CD14-positive monocyte (primary cell): ENCODE measurements around the gene MIPOL1. TPM values are rescaled to one million over a fixed set of nuclear protein-coding genes. Genes with fewer than 3 reads are reported as not detected.

ENCODE experiments used
- DNase-seq, 3 donors: peaks; one replicate each; pipeline ENCODE4 v3.0.0-alpha.2; 2011 to 2022
- H2AFZ ChIP-seq: 2 replicates; pipeline ENCODE4 v1.6.0; 2012; ENCODE audit warnings: mild to moderate bottlenecking, low read depth, low read length, inconsistent platforms; ENCODE audit not compliant: insufficient read depth, poor library complexity, severe bottlenecking
- H3K27ac ChIP-seq, 2 donors: 1 replicate in 1 of 2; 2 replicates in 1 of 2; pipeline ENCODE4 v1.5.1; 2012 to 2013; ENCODE audit warnings: low read length in 2 of 2, control low read depth in 1 of 2, inconsistent platforms in 1 of 2, low read depth in 1 of 2, mild to moderate bottlenecking in 1 of 2
- H3K27me3 ChIP-seq, 2 donors: one replicate each; pipeline versions ENCODE4 v1.6.0 to v1.6.1; 2011 to 2013; ENCODE audit warnings: low read length in 2 of 2; ENCODE audit not compliant: control insufficient read depth in 2 of 2, insufficient read depth in 2 of 2
- H3K36me3 ChIP-seq, 2 donors: replicated peaks in 1 of 2; 1 replicate in 1 of 2; 2 replicates in 1 of 2; pipeline versions ENCODE4 v1.5.1 to v1.6.1; 2012 to 2013; ENCODE audit warnings: low read length in 2 of 2, control low read depth in 1 of 2, inconsistent platforms in 1 of 2, mild to moderate bottlenecking in 1 of 2; ENCODE audit not compliant: insufficient read depth in 2 of 2, control insufficient read depth in 1 of 2
- H3K4me1 ChIP-seq, 2 donors: 1 replicate in 1 of 2; 2 replicates in 1 of 2; pipeline versions ENCODE4 v1.5.1 to v1.6.1; 2012 to 2013; ENCODE audit warnings: low read length in 2 of 2, control low read depth in 1 of 2, inconsistent platforms in 1 of 2, mild to moderate bottlenecking in 1 of 2, moderate library complexity in 1 of 2; ENCODE audit not compliant: insufficient read depth in 2 of 2, control insufficient read depth in 1 of 2
- H3K4me2 ChIP-seq: replicated peaks from 2 replicates; pipeline ENCODE3; 2012; ENCODE audit warnings: low read length, moderate library complexity, mild to moderate bottlenecking; ENCODE audit not compliant: poor library complexity, severe bottlenecking; ENCODE audit errors: extremely low read depth
- H3K4me3 ChIP-seq, 3 experiments: fragments of 200-600 bp in 1 of 3; sonication (generic) in 1 of 3; replicated peaks in 1 of 3; 1 replicate in 2 of 3; 2 replicates in 1 of 3; pipeline ENCODE4 v1.5.1; 2011 to 2013; ENCODE audit warnings: low read length in 3 of 3, mild to moderate bottlenecking in 3 of 3, control low read depth in 2 of 3, low read depth in 2 of 3, inconsistent platforms in 1 of 3, moderate library complexity in 1 of 3
- H3K79me2 ChIP-seq: 2 replicates; pipeline ENCODE4 v1.6.0; 2012; ENCODE audit warnings: mild to moderate bottlenecking, control low read depth, inconsistent platforms, low read length, moderate library complexity; ENCODE audit not compliant: insufficient read depth
- H3K9ac ChIP-seq: 2 replicates; pipeline ENCODE4 v1.6.0; 2017; ENCODE audit warnings: low read length, mild to moderate bottlenecking; ENCODE audit not compliant: insufficient read depth, poor library complexity, severe bottlenecking
- H3K9me3 ChIP-seq, 2 donors: replicated peaks in 1 of 2; 1 replicate in 1 of 2; 2 replicates in 1 of 2; pipeline versions ENCODE4 v1.5.1 to v1.6.1; 2012 to 2013; ENCODE audit warnings: low read length in 2 of 2, control low read depth in 1 of 2; ENCODE audit not compliant: control insufficient read depth in 1 of 2, insufficient read depth in 1 of 2
- H4K20me1 ChIP-seq: 2 replicates; pipeline ENCODE4 v1.6.0; 2012; ENCODE audit warnings: mild to moderate bottlenecking, low read length, control low read depth, moderate library complexity; ENCODE audit not compliant: insufficient read depth
- H3K27ac Mint-ChIP-seq, 7 donors: one replicate each; pipeline ENCODE4 v1.8.0; 2020; ENCODE audit warnings: mild to moderate bottlenecking in 7 of 7, mixed read lengths in 7 of 7, moderate library complexity in 6 of 7, inconsistent platforms in 2 of 7
- H3K27me3 Mint-ChIP-seq, 3 donors: one replicate each; pipeline ENCODE4 v1.8.0; 2021 to 2022; ENCODE audit warnings: low read depth in 3 of 3, mild to moderate bottlenecking in 3 of 3, mixed read lengths in 3 of 3, moderate library complexity in 3 of 3, inconsistent platforms in 1 of 3
- H3K36me3 Mint-ChIP-seq, 2 donors: one replicate each; pipeline ENCODE4 v1.8.0; 2020; ENCODE audit warnings: mixed read lengths in 2 of 2, inconsistent platforms in 1 of 2, mild to moderate bottlenecking in 1 of 2
- H3K4me1 Mint-ChIP-seq: one replicate; pipeline ENCODE4 v1.8.0; 2020; ENCODE audit warnings: mild to moderate bottlenecking, mixed read lengths
- H3K4me3 Mint-ChIP-seq, 2 donors: one replicate each; pipeline ENCODE4 v1.8.0; 2020; ENCODE audit warnings: mild to moderate bottlenecking in 2 of 2, mixed read lengths in 2 of 2, moderate library complexity in 1 of 2
- H3K9me3 Mint-ChIP-seq, 7 donors: one replicate each; pipeline ENCODE4 v1.8.0; 2020 to 2022; ENCODE audit warnings: mixed read lengths in 7 of 7, mild to moderate bottlenecking in 6 of 7, moderate library complexity in 6 of 7, inconsistent platforms in 2 of 7
- CTCF ChIP-seq: fragments of 200-600 bp; IDR thresholded peaks from one replicate; pipeline ENCODE4 v1.8.0; 2022; ENCODE audit warnings: antibody characterized with exemption, mild to moderate bottlenecking
- WGBS: methylation state at CpG from one replicate; pipeline ENCODE4 v1.1.5; 2013; ENCODE audit warnings: missing lambda C conversion rate; ENCODE audit not compliant: insufficient coverage; 5-methylcytosine and 5-hydroxymethylcytosine counted together
- intact Hi-C, 2 donors: fragments of 100-400 bp; cut with micrococcal nuclease; formaldehyde crosslinking; loops; one replicate each; pipeline versions ENCODE4 v1.15.0 to v1.15.1; 2023
- polyA plus RNA-seq, 3 donors: library from polyadenylated mRNA; depleted of rRNA in 1 of 3; unstranded in 2 of 3; stranded (reverse) in 1 of 3; fragments of 300-500 nt in 2 of 3; fragments of >200 nt in 1 of 3; fragmentation: Illumina TruSeq in 2 of 3; gene quantifications; 1 replicate in 2 of 3; 2 replicates in 1 of 3; pipeline ENCODE4 v1.2.3, GENCODE V29; 2012 to 2021

MIPOL1 gene
- polyA plus RNA-seq, 3 donors, result not detected

DNA sequence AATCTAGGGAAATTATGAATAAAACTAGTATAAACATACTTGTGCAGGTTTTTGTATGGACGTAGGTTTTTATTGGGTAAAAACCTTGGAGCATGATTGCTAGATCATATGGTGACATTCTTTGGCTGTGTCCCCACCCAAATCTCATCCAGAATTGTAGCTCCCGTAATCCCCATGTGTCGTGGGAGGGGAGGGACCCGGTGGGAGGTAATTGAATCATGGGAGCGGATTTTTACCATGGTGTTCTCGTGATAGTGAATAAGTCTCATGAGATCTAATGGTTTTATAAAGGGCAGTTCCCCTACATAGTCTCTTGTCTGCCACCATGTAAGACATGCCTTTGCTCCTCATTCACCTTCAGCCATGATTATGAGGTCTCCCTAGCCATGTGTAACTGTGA is 276.5 kb downstream of the MIPOL1 start:
- WGBS, result no CpG with 5 or more reads among the region's 6 CpGs
- no peaks in the 10 kb centered on the region for H3K27me3 Mint-ChIP-seq
- no peaks in the 10 kb centered on the region for H3K79me2 ChIP-seq
- H3K36me3 ChIP-seq, result no peaks in the 10 kb centered on the region
- no peak for TF ChIP-seq CTCF
- peaks cover 12 to 18% of the 10 kb centered on the region in 2 donors for H3K9me3 ChIP-seq
- DNase-seq, result no peak
- no peak overlapping the region for H3K9ac ChIP-seq
- H3K4me3 Mint-ChIP-seq, result no peak overlapping the region
- H3K9me3 Mint-ChIP-seq, result peaks cover 3 to 16% (median 7%) of the 10 kb centered on the region in 7 donors
- no peak overlapping the region for H2AFZ ChIP-seq
- no peaks in the 10 kb centered on the region for H3K4me1 Mint-ChIP-seq
- H3K4me3 ChIP-seq, result no peak overlapping the region
- H4K20me1 ChIP-seq, result no peaks in the 10 kb centered on the region
- H3K4me1 ChIP-seq, result no peaks in the 10 kb centered on the region
- no peak overlapping the region for H3K27ac Mint-ChIP-seq
- no peaks in the 10 kb centered on the region for H3K36me3 Mint-ChIP-seq
- intact Hi-C loops, result no loop called here
- no peak overlapping the region for H3K4me2 ChIP-seq
- no peak overlapping the region for H3K27ac ChIP-seq
- H3K27me3 ChIP-seq, result no peaks in the 10 kb centered on the region

DNA sequence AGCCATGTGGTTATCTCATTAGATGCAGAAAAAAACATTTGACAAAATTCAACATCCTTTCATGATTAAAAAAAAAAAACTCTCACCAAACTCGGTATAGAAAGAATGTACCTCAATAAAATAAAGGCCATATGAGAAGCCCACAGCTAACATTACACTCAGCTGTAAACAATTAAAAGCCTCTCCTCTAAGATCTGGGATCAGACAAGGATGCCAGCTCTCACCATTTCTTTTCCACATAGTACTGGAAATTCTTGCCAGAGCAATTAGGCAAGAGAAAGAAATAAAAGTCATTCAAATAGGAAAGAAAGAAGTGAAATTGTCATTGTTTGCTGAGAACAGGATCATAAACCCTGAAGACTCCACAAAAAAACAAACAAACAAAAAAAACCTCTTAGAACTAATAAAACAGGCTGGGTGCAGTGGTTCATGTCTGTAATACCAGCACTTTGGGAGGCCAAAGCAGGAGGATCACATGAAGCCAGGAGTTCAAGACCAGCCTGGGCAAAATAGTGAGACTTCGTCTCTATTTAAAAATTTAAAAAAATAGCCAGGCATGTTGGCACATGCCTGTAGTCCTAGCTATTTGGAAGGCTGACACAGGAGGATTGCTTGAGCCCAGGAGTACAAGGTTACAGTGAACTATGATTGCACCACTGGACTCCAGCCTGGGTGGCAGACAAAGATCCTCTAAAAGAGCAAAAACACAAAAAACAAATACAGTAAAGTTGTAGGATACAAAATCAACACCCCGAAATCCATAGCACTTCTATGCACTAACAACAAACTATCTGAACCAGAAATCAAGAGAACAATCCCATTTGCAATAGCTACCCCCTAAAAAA is 282.9 kb downstream of the MIPOL1 start:
- H3K9ac ChIP-seq, result no peak overlapping the region
- no peaks in the 10 kb centered on the region for H3K27me3 Mint-ChIP-seq
- H3K9me3 ChIP-seq, result peaks cover 11 to 14% of the 10 kb centered on the region in 2 donors
- no peaks in the 10 kb centered on the region for H3K79me2 ChIP-seq
- no peaks in the 10 kb centered on the region for H3K36me3 Mint-ChIP-seq
- DNase-seq, result no peak
- no peak overlapping the region for H3K4me3 ChIP-seq
- H3K27ac ChIP-seq, result no peak overlapping the region
- no peak overlapping the region for H3K27ac Mint-ChIP-seq
- H3K27me3 ChIP-seq, result no peaks in the 10 kb centered on the region
- H3K4me3 Mint-ChIP-seq, result no peak overlapping the region
- no peak overlapping the region for H3K4me2 ChIP-seq
- H4K20me1 ChIP-seq, result no peaks in the 10 kb centered on the region
- H3K4me1 ChIP-seq, result no peaks in the 10 kb centered on the region
- H3K36me3 ChIP-seq, result no peaks in the 10 kb centered on the region
- H3K9me3 Mint-ChIP-seq, result peaks cover 10 to 31% (median 17%) of the 10 kb centered on the region in 7 donors
- H3K4me1 Mint-ChIP-seq, result no peaks in the 10 kb centered on the region
- H2AFZ ChIP-seq, result no peak overlapping the region
- intact Hi-C loops, result no loop called here
- 70% methylated on average over 2 of the region's 3 CpGs for WGBS
- no peak for TF ChIP-seq CTCF
